NCI-H146 treated with DMSO at 0.1 percent for 48 hours (cell line): ENCODE results near the gene POR.

ENCODE experiments used
- DNase-seq: peaks from one replicate; lab custom pipeline; 2025; ENCODE audit not compliant: unreplicated experiment; lab: John Stamatoyannopoulos, UW

The POR gene

GRCh38 chr7:75950111-75950681 lies 35.2 kb downstream of the POR start:
- no peak for DNase-seq

- DNase-seq = no peak
Observed at GRCh38 chr7:75951506-75951905, 36.6 kb downstream of the POR start.

GRCh38 chr7:75953431-75953830 lies 38.5 kb downstream of the POR start:
- no peak for DNase-seq

- DNase-seq = no peak
Observed at GRCh38 chr7:75953931-75954330, 39.0 kb downstream of the POR start.

- no peak for DNase-seq
Observed at GRCh38 chr7:75955331-75955955, 40.5 kb downstream of the POR start.

- DNase-seq = no peak
Observed at GRCh38 chr7:75957021-75957736, 42.2 kb downstream of the POR start.

GRCh38 chr7:75958802-75959543 lies 44.0 kb downstream of the POR start:
- no peak for DNase-seq

GRCh38 chr7:75960372-75960771 lies 45.4 kb downstream of the POR start:
- DNase-seq = no peak

- DNase-seq = no peak
Observed at GRCh38 chr7:75961218-75961617, 46.3 kb downstream of the POR start.

- no peak for DNase-seq
Observed at GRCh38 chr7:75962607-75963380, 47.8 kb downstream of the POR start.

- no peak for DNase-seq
Observed at GRCh38 chr7:75963381-75963995, 48.5 kb downstream of the POR start.

GRCh38 chr7:75965617-75966016 lies 50.7 kb downstream of the POR start:
- no peak for DNase-seq

- DNase-seq = peak; percentile 68
Observed at GRCh38 chr7:75966190-75966961, 51.4 kb downstream of the POR start.

GRCh38 chr7:75967055-75967454 lies 52.1 kb downstream of the POR start:
- no peak for DNase-seq

GRCh38 chr7:75967487-75967997 lies 52.6 kb downstream of the POR start:
- no peak for DNase-seq

- DNase-seq = no peak
Observed at GRCh38 chr7:75968012-75968411, 53.1 kb downstream of the POR start.

GRCh38 chr7:75968561-75969001 lies 53.6 kb downstream of the POR start:
- DNase-seq = no peak

GRCh38 chr7:75969182-75969581 lies 54.2 kb downstream of the POR start:
- DNase-seq = no peak

GRCh38 chr7:75969704-75970498 lies 54.9 kb downstream of the POR start:
- no peak for DNase-seq
